NCI-H2029 treated with DMSO at 0.1 percent for 48 hours (cell line): ENCODE measurements around the gene EPN2.

Source experiments
- DNase-seq: peaks from one replicate; lab custom pipeline; 2025; lab: John Stamatoyannopoulos, UW

The EPN2 gene

DNA sequence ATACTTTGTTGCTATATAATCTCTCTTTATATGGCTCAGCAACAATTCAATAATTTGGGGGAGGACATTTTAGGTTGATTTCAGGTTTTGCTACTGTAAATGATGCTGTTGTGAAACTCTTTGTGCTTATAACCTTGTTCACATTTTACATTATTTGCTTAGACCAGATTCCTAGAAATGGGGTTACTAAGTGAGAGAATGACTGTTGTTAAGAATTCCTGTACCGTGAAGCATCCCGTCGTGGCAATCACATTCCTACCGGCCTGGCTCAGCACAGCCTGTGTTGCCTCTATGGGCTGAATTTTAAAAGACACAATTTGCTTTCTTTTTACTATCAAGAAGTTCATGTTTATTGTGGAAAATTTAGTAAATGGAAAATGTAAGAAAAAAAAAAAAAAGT lies 94.0 kb downstream of the EPN2 start:
- DNase-seq: no peak

DNA sequence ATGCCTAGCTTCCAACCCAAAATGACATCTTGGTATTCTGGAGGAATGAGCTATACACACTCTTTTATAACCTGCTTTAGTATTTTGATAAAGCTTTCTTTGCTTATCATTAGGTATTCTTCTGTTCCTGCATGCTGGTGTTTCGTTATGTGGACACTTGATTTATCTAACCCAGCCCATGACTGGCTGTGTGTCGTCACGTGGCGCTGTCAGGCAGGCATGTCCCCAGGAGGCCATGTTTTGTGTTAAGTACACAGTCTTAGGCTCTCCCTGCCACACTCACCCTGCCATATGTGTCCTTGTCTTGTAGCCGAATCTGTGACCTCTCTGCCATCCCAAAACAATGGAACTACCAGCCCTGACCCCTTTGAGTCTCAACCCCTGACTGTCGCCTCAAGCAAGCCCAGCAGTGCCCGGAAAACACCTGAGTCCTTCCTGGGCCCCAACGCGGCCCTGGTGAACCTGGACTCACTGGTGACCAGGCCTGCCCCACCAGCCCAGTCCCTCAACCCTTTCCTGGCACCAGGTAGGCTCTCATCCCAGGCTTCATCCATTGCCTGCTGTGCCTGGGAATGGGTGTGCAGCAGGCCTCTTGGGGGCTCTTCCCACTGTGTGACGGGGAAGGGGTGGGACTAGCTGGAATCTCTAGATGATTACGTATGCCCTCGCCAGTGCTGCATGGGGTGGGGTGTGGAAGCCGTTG lies 94.5 kb downstream of the EPN2 start:
- no peak for DNase-seq

DNA sequence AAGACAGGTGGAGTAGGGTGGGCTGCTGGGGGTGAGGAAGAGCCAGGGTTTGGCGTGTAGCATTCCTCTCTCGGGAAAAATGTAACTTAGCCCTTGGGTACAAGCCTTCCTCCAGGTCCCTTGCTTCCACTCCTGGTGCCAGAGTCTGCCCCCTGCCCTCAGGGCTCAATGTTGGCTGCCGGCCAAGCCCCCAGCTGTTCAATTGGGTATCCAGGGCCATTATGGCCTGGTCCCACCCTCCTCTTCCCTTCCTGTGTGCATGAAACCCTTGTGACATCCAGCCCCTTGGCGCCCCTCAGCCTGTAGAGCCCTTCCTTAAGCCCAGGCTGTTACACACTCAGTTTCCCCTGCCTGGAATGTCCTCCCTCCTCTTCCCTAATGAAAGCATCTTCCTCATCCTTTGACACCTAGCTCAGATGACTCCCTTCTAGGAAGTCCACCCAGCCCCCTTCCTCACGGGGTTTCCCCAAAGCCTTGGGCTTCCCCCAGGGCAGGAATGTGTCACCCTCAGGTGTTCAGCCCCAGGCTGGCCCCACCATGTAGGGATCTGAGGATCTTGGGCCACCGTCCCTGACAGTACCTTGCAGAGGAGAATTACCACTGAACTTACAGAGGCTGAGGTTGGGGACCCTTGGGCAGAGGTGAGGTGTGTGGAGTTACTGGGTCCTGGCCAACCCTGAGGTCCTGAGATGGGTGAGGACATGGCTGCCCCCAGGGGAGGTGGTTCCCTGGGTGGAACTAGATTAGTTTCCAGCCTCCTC lies 95.4 kb downstream of the EPN2 start:
- DNase-seq: no peak

DNA sequence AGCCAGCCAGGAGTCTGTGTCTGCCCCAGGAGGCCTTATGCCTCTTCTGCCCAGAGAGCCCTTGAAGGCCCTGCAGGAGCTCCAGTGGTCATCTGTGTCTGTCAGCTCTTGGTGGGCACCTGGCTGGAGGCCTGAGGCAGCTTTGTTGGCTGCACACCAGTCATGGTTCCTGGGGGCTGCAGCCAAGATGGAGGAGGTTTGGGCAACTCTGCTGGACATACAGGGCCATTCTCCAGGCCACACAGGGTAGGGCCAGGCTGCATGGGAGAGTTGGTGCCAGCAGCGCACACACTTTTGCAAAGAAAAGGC lies 95.9 kb downstream of the EPN2 start:
- no peak for DNase-seq

DNA sequence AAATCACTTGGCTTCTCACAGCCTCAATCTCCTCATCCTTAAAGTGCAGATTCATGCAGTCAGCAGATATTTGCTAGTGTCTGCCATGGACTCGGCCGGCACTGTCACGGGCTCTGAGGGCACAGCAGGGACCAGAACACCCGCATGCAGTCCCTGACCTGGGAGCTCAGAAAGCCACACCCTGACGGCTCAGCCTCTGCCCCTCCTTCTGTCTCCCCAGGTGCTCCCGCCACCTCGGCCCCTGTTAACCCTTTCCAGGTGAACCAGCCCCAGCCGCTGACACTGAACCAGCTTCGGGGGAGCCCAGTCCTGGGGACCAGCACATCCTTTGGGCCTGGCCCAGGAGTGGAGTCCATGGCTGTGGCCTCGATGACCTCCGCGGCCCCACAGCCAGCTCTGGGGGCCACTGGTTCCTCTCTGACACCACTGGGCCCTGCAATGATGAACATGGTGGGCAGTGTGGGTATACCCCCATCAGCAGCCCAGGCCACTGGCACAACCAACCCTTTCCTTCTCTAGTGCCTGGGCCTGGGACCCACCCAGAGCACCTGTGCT lies 96.6 kb downstream of the EPN2 start:
- no peak for DNase-seq

DNA sequence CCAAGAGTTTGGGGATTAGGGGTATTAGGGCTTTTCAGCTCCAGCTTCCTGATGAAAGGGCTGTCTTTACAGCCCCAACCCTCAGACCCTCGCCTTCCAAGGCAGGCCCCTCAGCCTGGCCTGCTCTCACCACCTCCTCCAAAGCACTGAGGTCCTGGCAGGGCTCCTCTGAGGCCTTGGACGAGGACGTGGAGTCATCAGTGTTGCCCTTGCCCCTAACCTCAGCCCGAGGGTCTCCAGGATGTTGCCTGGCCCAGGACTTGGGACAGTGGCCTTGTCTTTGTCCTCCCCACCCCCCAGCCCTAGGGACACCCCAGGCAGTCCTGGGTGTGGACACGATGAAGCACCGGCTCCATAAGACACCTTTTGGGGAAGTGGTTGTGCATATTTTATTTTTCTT lies 97.2 kb downstream of the EPN2 start:
- no peak for DNase-seq

DNA sequence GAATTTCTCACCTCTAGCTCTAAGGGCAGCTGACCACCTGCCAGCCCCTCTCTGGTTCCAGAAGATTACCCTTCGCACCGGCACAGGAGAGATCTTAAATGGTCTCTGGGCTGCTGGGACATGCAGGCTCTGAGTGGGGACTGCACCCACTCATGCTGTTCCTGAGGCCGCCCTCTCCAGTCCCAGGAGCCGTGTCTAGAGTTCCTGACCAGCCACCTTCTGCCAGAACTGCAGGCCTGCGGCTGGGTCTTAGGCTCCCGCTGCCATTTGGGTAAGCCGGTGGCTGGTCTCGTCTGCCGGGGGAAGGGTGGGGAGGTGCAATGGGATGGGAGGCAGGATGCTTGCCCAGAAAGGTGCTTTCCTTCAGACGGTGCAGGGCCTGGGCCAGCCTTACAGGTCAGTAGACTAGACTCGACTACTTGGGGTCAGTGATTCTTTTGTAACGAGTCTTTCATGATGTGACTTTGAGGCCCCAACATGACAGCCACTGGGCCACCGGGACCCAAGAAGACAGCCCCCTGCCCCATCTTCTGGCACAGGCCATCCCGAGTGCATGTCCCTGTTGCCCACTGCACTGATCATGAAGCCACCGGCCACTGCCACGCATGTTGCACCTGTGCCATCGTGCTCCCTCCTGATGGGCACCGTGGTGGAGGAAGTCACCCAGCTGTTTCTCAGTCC lies 98.9 kb downstream of the EPN2 start:
- no peak for DNase-seq

DNA sequence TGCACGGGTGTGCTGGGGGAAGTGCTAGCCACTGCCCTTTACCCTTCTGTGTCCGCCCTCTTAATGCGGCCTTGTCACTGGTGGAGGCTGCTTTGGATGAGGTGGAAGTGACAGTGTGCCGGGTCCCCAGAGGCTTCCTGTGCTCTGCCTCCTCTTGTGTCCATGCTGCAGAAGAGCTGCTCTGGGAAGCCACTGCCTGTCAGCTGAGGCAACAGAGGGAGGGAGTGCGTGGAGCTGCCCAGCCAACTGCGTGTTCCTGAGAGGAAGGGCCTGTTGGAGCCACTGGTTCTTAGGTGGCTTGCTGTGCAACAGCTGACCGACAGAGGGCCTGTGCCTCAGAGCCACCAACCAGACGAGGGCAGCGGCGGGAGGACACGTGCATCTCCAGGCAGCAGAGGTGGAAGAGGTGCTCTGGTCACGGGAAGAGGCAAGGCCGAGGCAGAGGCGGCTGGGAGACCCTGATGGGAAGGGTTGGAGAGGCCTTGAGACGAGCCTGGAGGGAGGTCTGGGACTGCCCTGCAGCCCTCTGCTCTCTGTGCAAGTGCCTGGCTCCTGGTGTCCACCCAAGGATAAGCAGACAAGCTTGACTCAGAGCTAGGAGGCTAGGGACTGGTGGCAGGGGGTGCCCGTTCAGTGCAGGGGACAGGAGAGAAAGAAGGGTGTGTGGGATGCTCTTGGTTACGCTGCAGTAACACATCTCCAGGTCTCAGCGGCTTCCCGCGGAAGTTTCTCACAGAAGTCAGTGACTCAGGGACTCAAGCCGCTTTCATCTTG lies 100.0 kb downstream of the EPN2 start:
- DNase-seq: no peak

DNA sequence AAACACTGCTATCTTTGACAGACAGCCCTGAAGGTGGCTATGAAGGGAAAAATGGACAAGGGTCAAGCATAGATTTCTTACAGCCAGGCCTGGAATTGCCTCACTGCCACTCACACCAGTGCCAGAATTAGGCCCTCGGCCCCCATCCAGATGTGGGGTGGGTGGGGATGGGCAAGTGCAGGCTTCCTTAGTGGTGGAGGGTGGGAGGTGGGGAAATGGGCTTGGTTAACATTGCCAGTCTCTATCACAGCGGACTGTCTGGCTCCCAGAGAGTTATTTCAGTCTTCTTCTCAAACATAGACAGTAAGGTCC lies 100.5 kb downstream of the EPN2 start:
- DNase-seq: no peak

DNA sequence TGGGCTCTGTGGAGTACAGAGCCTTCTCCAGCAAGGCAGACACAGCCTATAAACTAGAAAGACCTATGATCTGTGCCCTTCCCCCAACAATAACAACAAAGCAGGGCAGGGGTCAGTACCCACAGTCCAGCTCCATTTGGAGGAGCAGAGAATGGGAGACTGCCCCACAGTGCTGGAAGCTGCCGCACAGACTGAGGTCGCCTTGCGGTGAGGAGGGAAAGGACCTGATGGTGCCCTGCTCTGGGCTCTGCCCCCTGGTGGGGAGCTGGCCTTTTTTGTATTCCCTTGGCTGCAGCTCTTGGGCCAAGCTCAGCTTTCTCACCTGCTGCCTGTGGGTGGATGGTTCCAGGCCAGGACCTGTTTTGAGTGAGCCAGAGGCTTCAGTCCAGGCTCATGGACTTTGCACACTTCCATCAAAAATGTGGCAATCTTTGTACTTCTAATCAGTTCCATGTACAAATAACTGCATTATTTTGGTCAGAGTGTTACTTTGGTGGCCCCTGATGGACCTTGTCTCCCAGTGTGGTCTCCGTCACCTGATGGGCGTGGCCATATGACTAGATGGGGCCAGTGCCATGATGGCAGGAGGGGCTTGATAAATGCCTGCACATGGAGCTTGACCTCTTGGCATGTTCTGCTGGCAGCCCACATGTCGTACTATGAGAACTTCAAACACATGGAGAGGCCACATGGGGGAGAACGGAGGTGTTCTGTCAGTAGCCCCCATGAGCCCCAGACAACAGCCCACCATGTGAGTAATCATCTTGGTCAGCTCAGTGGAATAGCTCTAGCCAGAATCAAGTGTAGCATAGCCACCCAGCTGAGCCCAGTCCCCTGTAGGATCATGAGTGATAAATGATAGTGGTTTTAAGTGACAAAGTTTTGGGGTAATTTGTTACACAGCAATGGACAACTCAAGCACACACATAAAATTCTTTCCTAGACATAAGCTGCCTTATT lies 101.1 kb downstream of the EPN2 start:
- DNase-seq: no peak

DNA sequence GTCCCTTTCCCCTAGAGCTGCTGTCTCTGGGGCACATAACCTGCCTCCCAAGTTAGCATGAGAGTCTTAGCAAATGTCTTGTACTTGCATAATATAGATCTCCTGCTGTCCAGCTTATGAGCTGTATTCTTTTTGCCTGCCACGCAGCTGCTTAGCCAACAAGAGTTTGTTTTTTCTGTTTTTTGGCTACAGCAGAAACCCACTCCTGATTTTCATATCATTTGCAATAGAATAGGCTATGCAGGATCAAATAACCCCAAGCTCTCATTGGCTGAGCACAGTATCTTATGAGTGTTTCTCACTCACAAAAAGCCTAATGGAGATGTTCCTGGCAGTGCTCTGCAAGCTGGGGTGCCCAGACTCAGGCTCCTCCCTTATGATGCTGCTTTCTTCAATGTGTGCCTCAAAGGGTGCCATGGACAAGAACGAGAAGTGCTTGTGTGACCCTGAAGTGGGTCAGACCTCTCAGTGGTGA lies 102.2 kb downstream of the EPN2 start:
- no peak for DNase-seq

DNA sequence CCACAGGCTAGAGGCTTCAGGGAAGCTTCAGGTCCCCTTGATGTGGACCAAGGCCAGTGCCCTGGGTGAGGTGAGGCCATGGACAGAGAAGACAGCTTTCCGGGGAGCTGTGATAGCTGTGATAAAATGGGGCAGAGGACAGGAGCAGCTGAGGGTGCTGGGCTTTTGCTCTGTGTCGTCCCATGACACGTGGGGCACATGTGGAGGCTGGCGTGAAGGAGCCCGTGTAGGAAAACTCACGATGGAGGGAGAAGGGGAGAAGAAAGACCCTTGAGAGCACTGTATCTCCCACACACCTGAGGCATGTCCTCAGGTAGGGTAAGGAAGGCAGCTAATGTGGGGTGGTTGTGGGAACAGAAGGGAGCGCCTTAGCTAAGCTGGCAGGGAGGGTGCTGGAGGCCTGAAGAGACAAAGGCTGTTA lies 104.1 kb downstream of the EPN2 start:
- no peak for DNase-seq

DNA sequence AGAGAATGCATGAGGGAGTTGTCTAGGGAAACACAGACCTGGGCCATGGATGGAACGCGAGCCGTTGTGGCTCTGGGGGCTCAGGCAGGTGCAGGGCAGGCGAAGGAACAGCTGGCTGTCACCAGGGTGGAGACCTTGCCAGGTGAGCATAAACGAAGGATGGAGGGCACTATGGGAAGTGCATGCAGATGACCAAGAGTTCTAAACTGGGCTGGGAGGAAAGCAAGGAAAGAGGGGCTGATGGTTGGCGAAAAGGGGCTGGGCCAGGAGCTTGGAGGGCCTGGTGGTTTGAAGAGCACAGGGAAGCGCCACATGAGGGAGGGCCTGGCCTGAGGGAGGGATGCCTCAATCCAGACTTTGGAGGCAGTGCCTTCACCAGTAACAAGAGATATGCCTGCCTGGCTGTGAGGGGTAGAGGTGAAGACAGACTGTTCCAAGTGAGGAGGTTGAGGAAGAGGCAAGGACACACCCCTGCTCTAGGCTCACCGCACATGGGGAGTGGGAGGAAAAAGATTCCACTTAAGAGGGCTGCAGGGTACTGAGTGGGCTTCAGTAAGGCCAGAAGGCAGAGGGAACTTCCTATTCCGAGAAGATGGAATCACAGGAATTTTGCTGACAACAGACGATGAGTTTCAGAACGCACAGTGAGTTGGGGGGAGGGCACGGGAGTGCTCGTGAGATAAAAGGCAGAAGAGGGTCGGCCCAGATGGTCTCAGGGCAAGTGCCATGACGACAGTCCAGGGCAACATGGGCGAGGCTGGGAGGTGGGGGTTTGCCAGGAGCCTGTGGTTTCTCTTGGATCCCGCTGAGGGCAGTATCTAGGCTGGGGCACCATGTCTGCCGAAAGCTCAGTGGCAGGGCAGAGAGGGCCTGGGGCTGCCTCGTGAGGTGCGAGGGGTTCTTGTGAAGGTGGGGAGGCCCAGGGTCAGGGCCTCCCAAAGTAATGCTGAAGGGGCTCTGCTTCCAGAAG lies 104.8 kb downstream of the EPN2 start:
- DNase-seq: no peak

DNA sequence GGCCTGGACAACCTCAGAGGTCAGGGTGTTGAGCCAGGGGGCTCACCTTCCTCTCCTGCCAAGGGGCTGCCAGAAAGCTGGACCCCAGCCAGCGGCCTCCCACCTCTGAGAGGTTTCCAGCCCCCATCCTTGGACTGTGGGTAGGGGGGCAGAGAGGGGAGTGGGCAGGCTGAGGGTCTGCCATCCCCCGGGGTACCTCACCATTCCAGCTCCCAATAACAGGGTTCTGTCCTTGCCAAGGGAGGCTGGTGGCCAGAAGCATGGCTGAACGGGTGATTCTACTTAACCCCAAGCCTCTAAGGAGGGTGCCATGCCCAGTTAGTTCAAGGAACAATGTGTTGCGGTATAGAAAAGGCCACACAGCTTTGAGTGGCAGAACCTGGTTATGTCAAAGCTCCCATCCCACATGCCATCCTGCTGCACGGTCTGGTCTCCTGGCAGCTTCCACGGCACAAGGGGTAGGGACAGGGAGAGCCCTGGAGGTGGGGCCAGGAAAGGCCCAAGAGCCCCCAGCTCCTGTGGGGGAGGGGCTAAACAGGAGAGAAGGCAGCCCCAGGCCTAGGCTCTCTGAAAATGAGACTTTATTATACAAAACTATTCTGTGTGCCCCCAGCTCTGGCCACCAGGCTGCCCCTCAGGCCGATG lies 105.6 kb downstream of the EPN2 start:
- no peak for DNase-seq

DNA sequence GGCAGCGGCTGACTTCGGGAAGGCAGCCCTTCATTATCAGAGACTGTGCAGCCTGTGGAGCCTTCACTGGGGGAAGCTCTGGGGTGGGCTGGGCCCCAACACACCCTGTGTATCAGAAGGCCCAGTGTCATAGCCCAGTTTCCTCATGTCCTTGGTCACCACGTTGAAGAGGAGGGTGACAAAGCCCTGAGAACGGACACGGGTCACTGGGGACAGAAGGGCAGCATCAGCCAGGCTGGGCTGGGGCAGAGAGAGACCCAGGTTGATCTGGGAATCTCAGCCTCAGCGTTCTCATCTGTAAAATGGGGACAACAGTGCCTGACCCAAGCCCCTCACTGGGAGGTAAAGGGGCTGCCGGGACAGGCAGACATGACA lies 106.1 kb downstream of the EPN2 start:
- DNase-seq: no peak

DNA sequence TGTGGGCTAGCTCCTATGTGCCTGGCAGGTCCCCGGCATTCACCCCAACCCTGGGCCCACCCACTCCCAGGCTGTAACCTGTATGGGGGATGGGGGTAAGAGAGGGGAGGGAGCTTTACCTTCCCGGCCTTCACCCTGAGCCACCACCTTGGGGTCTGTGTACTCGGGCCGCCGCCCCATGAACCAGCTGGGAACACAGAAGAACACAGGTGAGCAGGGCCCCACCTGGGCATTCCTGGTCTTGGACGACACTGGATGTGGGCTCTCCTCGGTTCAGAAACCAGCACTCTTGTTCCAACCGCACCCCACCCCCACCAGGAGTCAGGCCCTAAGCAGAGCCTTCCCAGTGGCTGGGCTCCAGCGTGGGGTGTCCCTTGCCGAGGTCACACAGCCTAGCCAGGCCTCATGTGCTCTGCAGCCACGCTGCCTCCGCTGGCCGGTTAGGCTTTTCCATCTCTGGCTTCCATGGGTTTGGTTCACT lies 106.5 kb downstream of the EPN2 start:
- DNase-seq: no peak

DNA sequence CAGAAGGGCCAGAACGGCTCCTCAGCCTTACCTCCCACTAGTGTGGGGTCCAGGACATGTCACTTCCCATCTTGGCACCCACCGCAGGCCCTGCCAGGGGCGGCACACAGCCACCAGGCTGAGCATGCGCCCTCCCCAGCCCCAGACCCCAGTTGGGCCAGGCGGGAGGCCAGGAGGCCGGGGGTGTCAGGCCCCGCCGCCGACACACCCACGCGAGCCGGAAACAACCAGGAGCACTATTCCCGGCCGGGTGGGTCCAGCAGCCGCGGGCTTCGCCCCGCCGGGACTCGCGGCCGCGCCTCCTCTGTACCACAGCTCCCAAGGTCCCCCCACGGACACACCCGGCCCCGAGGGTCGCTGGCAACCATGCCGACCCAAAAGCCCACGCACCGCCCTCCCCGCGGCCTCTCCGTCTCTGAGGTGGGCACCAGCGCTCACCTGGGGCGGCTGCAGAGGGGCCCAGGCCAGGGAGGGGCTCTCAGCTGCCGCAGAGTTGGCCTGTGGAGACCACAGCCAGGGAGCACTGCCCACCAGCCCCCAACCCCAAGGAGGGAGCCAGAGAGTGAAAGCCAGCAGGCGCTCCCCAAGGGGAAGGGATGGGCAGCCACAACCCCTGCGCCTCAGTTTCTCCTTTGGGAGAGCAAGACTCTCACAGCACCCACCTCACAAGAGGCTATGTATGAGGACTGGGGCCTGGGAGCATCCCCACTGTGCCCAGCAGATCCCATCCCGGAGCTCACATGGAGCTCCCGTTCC lies 107.3 kb downstream of the EPN2 start:
- no peak for DNase-seq

DNA sequence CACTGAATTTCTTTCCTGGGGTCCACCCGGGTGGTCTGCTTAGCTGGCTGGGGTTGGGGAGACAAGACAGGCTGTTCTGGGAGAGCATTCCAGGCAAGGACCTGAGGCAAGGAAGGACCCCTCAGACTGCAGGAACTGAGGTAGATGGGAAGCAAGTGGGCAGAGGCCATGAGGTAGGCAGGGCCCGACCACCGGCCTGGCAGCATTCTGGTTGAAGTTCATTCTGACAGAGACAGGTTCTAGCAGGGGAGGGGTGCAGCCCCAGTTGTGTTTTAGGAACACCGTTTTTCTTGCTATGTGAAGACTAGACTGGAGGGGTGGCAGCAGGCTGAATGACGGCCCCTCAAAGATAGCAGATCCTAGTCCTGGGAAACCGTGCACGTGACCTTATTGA lies 107.9 kb downstream of the EPN2 start:
- DNase-seq: no peak
